ENCODE measurements around the gene GAS7. TPM values are rescaled to one million over a fixed set of nuclear protein-coding genes. Genes with fewer than 3 reads are reported as not detected.

The GAS7 gene
- total and polyA plus RNA-seq, 9 donors = 7.1 to 48.0 (median 24.2) TPM

DNA sequence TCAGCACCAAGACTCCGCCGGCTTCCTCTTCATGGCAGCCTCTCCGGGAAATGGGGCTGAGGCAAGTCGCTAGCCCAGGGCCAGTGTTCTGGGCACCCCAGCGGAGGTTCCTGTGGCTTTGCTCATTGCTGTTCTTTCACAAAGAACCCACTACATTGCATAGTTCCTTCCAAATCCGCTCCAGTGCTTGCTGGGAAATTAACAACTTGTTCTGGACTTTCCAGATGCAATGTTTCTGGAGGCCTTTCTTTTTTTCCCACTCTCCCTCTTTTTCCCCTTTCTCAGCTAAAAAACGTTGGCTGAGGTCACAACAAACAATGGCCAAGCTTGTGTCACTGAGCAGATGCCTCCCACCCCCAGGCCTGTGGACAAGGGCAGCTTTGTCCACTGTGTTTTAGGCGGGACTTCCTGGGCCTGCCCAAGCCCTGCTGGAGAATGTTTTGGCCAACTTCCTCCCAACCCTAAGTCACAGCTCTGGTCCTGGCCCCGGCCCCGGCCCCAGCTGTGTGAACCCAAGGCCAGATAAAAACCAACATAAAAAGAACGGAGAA, 161.8 kb downstream of the GAS7 start:
- Histone ChIP-seq H3K9me3 (no peaks in the 10 kb centered on the region), H3K4me3 (no peak overlapping the region), H3K27me3 (no peaks in the 10 kb centered on the region), H3K4me1 (ENCODE audit: insufficient read depth) (peaks cover 3% of the 10 kb centered on the region), H3K27ac (peak overlapping the region in 1 of 2 donors; percentile 40), H3K36me3 (no peaks in the 10 kb centered on the region)
- DNase-seq = peak in 3 of 5 donors; percentile 42 to 67 (median 44)
- intact Hi-C loops (cut with DNase I) = no loop called here
- TF ChIP-seq EP300 (IDR thresholded peaks at IDR 0.05) (no peak), POLR2A (IDR thresholded peaks at IDR 0.05) (no peak)
- TF ChIP-seq, protein P1, sequence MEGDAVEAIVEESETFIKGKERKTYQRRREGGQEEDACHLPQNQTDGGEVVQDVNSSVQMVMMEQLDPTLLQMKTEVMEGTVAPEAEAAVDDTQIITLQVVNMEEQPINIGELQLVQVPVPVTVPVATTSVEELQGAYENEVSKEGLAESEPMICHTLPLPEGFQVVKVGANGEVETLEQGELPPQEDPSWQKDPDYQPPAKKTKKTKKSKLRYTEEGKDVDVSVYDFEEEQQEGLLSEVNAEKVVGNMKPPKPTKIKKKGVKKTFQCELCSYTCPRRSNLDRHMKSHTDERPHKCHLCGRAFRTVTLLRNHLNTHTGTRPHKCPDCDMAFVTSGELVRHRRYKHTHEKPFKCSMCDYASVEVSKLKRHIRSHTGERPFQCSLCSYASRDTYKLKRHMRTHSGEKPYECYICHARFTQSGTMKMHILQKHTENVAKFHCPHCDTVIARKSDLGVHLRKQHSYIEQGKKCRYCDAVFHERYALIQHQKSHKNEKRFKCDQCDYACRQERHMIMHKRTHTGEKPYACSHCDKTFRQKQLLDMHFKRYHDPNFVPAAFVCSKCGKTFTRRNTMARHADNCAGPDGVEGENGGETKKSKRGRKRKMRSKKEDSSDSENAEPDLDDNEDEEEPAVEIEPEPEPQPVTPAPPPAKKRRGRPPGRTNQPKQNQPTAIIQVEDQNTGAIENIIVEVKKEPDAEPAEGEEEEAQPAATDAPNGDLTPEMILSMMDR (IDR thresholded peaks at IDR 0.05) = no peak
- WGBS, 3 donors = 55 to 67% (median 62%) methylated on average over 11 of the region's 11 CpGs

DNA sequence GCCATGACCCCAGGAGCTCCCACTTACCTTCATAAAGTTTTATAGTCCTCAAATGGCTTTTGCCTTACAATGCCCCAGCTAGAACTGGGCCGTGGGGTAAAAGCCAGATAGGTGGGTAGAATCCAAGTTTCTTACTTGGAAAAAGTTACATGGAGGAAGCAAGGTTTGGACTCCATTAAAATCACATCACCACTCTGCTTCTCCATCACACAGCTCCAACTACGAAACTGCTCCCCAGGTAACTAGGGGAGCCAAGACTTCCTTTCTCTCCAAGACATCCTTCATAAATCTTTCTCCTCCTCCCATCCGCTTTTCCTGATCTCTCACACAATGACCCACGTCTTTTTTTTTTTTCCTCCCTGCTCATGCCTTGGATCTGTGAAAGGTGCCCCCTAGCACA, 162.5 kb downstream of the GAS7 start:
- H3K27ac ChIP-seq = no peak overlapping the region
- no peak for DNase-seq
- H3K4me1 ChIP-seq (ENCODE audit: insufficient read depth) = peaks cover 3% of the 10 kb centered on the region
- TF ChIP-seq POLR2A (IDR thresholded peaks at IDR 0.05) (no peak), EP300 (IDR thresholded peaks at IDR 0.05) (no peak)
- TF ChIP-seq, protein P1 (IDR thresholded peaks at IDR 0.05) = no peak
- 72 to 90% (median 86%) methylated on average over 4 of the region's 4 CpGs for WGBS, 3 donors
- H3K9me3 ChIP-seq = no peaks in the 10 kb centered on the region
- H3K27me3 ChIP-seq = no peaks in the 10 kb centered on the region
- no peak overlapping the region for H3K4me3 ChIP-seq
- intact Hi-C loops (cut with DNase I) = no loop called here
- H3K36me3 ChIP-seq = no peaks in the 10 kb centered on the region

DNA sequence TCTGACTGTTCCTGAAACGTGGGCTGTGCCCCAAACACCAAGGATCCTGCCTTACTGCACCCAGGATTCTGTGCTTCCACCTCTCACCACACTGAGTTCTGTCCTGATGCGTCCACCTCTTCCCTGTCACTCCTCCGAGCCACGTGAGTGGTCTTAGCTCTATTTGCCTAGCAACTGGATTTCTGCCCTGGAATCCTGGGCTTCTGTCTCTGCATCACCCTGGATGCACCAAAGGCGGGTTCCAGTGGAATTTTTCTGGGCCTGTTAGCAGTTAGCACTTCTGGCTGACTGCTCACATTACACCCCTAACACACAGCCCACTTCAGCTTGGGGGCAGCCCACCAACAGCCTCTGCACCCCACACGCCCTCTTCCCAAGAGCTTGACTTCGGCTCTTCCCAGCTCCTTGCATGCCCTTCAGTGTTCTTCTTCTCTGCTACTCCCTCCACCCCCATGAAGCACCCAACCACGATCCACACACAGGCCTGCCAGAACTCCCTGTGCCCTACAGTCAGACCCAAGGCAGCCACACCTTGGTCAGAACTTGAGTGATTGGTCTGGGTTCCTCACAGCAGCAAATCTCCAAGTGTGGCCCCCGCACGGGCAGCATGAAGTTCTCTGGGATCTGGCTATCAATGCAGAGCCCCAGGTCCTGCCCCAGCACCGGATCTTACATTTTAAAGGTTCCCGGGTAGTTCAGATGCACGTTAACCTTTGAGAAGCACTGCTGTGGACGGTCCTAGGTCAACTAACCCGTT, 163.5 kb downstream of the GAS7 start:
- H3K4me1 ChIP-seq (ENCODE audit: insufficient read depth) = peaks cover 3% of the 10 kb centered on the region
- 76 to 82% (median 78%) methylated on average over 15 of the region's 15 CpGs for WGBS, 3 donors
- no peak overlapping the region for H3K4me3 ChIP-seq
- H3K9me3 ChIP-seq = no peaks in the 10 kb centered on the region
- no peaks in the 10 kb centered on the region for H3K27me3 ChIP-seq
- no peak for TF ChIP-seq POLR2A (IDR thresholded peaks at IDR 0.05)
- no peak for TF ChIP-seq EP300 (IDR thresholded peaks at IDR 0.05)
- TF ChIP-seq, protein P1 (IDR thresholded peaks at IDR 0.05) = no peak
- H3K36me3 ChIP-seq = no peaks in the 10 kb centered on the region
- intact Hi-C loops (cut with DNase I) = no loop called here
- no peak overlapping the region for H3K27ac ChIP-seq
- no peak for DNase-seq

DNA sequence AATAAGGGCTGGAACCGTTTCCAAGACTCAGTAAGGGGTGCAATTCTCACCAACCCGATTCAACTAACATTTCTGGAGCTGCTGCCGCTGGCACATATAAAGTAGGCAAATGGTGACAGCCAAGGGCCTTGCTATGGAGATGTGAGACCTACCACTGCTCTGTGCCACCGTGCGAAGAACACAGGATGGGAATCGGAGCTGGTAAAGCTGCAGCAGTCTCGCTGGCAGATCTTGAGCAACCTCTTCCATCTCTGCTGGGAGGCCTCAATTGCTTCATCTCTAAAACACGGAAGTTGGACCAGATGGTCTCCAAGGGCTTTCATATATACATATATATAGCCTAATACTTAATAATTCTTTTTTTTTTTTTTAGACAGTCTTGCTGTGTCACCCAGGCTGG, 164.4 kb downstream of the GAS7 start:
- H3K27me3 ChIP-seq = no peaks in the 10 kb centered on the region
- intact Hi-C loops (cut with DNase I) = no loop called here
- WGBS, 3 donors = 88 to 95% (median 94%) methylated on average over 8 of the region's 8 CpGs
- TF ChIP-seq POLR2A (IDR thresholded peaks at IDR 0.05) (no peak), EP300 (IDR thresholded peaks at IDR 0.05) (no peak)
- TF ChIP-seq, protein P1 (IDR thresholded peaks at IDR 0.05) = no peak
- H3K4me1 ChIP-seq (ENCODE audit: insufficient read depth) = peaks cover 3% of the 10 kb centered on the region
- H3K27ac ChIP-seq = no peak overlapping the region
- no peaks in the 10 kb centered on the region for H3K36me3 ChIP-seq
- H3K9me3 ChIP-seq = no peaks in the 10 kb centered on the region
- DNase-seq = no peak
- no peak overlapping the region for H3K4me3 ChIP-seq
